Urinary bladder (tissue), 4 donors: Measurements from ENCODE around the gene LRRC74A. TPM values are rescaled to one million over a fixed set of nuclear protein-coding genes. Genes with fewer than 3 reads are reported as not detected.
A peak's percentile ranks its signal among the peaks of the same experiment; 100 is the strongest.
"Not testable (repeated sequence)": the region's sequence is repeated elsewhere in the genome, so short reads cannot be mapped to it uniquely, and the experiment has no call there.

Experiments used
- DNase-seq: peaks from one replicate; pipeline ENCODE4 v3.0.0-alpha.2; 2015; ENCODE audit errors: extremely low spot score
- H3K27ac ChIP-seq: one replicate; pipeline ENCODE4 v1.5.1; 2013; ENCODE audit warnings: low read depth, mild to moderate bottlenecking, moderate library complexity
- H3K36me3 ChIP-seq: one replicate; pipeline ENCODE4 v1.6.1; 2013; ENCODE audit warnings: mild to moderate bottlenecking, moderate library complexity; ENCODE audit not compliant: insufficient read depth
- H3K4me1 ChIP-seq: one replicate; pipeline ENCODE4 v1.6.1; 2013; ENCODE audit warnings: mild to moderate bottlenecking, moderate library complexity; ENCODE audit not compliant: insufficient read depth
- H3K4me3 ChIP-seq: one replicate; pipeline ENCODE4 v1.5.1; 2013; ENCODE audit warnings: low read depth, low read length
- WGBS: extraction: QIAGEN DNeasy Blood & Tissue Kit; methylation state at CpG from one replicate; pipeline ENCODE4 v1.1.7; 2013; 5-methylcytosine and 5-hydroxymethylcytosine counted together
- polyA plus RNA-seq: library from polyadenylated mRNA; stranded (reverse); fragments of 200-250 nt; gene quantifications from one replicate; pipeline ENCODE4 v1.2.3, GENCODE V29; 2013
- total RNA-seq: library from RNA; depleted of rRNA; stranded (reverse); fragments of >200 nt; gene quantifications from one replicate; pipeline ENCODE4 v1.2.3, GENCODE V29; 2014
- donor health status: healthy with polysubstance abuse.
- donor health status: healthy.

Gene LRRC74A
- total and polyA plus RNA-seq, 2 donors: not detected

DNA sequence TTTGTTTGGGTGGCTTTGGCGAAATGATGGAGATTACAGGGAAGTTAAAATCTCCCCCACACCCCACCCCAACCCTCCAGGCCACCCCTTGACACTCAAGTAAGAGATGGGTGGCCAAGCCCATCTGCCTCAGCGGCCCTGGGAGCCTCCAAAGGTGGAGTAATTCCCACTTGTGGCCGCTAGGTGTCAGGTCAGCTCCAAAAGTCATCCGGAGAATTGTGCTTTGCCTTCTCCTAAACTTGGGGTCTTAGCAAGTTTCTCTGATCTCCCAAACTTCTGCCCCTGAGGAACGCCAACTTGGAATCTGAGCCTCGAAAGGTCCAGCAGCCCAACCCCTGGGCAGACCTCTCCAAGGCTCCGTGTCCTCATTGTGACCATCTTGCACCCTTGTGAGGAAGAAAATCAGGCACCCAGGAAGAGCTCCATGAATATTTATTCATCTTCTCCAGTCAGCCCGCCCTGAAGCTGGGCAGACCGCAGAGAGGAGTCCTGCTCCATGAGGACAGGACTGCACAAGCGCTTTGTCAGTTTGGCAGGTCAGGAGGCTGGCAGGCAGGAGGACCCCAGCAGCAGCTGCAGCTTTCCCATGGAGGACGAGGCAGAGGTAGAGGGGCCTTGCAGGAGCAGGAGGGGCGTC is 46.7 kb downstream of the LRRC74A start:
- no peak overlapping the region for H3K27ac ChIP-seq
- H3K4me3 ChIP-seq: no peak overlapping the region
- no peaks in the 10 kb centered on the region for H3K4me1 ChIP-seq
- no peak for DNase-seq
- WGBS: 31% methylated on average over 12 of the region's 12 CpGs
- H3K36me3 ChIP-seq: no peaks in the 10 kb centered on the region

GRCh38 chr14:76874734-76875133 is 48.5 kb downstream of the LRRC74A start:
- Histone ChIP-seq H3K4me3 (no peak overlapping the region), H3K27ac (no peak overlapping the region), H3K4me1 (no peaks in the 10 kb centered on the region), H3K36me3 (no peaks in the 10 kb centered on the region)
- DNase-seq: no peak
- 84% methylated on average over 8 of the region's 8 CpGs for WGBS

- WGBS: 55% methylated on average over 3 of the region's 3 CpGs
- peak; percentile 31 for DNase-seq
- Histone ChIP-seq H3K4me1 (no peaks in the 10 kb centered on the region), H3K4me3 (no peak overlapping the region), H3K27ac (no peak overlapping the region), H3K36me3 (no peaks in the 10 kb centered on the region)
Observed at GRCh38 chr14:76876076-76876475, 49.9 kb downstream of the LRRC74A start.

DNA sequence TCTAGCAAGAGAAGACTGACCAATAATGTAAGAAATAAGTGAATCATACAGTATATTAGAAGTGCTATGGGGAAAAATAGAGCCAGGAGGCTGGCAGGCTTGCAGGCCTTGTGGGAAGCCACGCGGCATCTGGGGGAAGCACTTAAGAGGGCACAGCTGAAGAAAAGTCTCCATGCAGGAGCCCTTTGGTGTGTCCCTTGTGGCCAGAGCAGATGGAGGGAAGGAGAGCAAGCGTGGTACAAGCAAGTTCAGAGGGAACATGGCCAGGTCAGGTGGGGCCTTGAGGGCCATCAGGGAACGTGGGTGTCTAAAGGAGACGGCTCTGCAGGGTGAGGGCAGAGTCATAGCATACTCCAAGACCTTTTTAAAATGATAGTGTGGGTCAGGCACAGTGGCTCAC is 51.7 kb downstream of the LRRC74A start:
- no peak for DNase-seq
- H3K4me3 ChIP-seq: no peak overlapping the region
- no peaks in the 10 kb centered on the region for H3K4me1 ChIP-seq
- no peaks in the 10 kb centered on the region for H3K36me3 ChIP-seq
- WGBS: 93% methylated on average over 5 of the region's 5 CpGs
- no peak overlapping the region for H3K27ac ChIP-seq

- no peak overlapping the region for H3K4me3 ChIP-seq
- 88% methylated on average over 4 of the region's 4 CpGs for WGBS
- no peaks in the 10 kb centered on the region for H3K4me1 ChIP-seq
- no peak overlapping the region for H3K27ac ChIP-seq
- no peaks in the 10 kb centered on the region for H3K36me3 ChIP-seq
- no peak for DNase-seq
Observed at GRCh38 chr14:76880449-76880848, 54.2 kb downstream of the LRRC74A start.

DNA sequence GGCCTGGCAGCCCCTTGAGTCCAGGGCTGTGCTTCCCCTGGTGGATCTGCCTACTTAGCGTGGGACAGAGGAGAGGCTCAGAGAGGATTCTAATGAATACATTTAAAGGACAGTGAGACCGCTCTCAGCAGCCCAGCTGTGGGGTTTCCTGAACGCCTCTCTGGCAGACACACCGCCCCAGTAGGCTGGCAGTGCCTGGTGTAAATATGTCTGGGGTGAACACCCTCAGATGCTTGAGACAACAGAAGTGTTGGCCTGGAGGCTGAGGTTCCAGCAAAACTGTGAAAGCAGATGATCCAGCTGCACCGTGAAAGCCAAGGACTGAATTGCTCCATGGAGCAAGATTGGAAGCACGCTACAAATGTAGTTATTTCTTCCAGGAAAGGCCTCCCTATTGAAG is 55.1 kb downstream of the LRRC74A start:
- DNase-seq: no peak
- Histone ChIP-seq H3K36me3 (no peaks in the 10 kb centered on the region), H3K27ac (no peak overlapping the region), H3K4me3 (no peak overlapping the region), H3K4me1 (no peaks in the 10 kb centered on the region)
- WGBS: 82% methylated on average over 6 of the region's 6 CpGs

DNA sequence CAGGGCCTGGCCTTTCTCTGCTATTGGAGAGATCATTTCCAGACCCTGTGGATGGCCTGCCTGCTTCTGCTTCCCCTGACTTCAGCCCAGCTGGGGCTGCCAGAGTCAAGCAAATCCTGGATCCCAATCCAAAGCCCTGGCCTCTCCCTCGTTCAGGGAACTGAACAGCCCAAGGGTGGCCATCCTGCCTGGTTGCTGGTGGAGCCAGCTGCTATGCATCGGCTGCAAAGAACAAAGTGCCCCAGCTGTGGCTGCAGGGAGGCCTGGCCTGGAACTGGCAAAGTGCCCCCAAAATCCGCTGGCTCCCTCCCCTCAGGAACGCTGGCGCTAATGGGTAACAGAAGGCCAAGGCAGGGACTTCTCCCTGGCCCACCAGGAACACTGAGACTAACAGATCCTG is 56.4 kb downstream of the LRRC74A start:
- DNase-seq: no peak
- 71% methylated on average over 5 of the region's 5 CpGs for WGBS
- H3K4me1 ChIP-seq: no peaks in the 10 kb centered on the region
- H3K36me3 ChIP-seq: no peaks in the 10 kb centered on the region
- H3K27ac ChIP-seq: no peak overlapping the region
- H3K4me3 ChIP-seq: no peak overlapping the region

GRCh38 chr14:76883447-76883846 is 57.2 kb downstream of the LRRC74A start:
- no peak overlapping the region for H3K4me3 ChIP-seq
- no peaks in the 10 kb centered on the region for H3K4me1 ChIP-seq
- WGBS: 84% methylated on average over 6 of the region's 6 CpGs
- no peak overlapping the region for H3K27ac ChIP-seq
- no peak for DNase-seq
- no peaks in the 10 kb centered on the region for H3K36me3 ChIP-seq

DNA sequence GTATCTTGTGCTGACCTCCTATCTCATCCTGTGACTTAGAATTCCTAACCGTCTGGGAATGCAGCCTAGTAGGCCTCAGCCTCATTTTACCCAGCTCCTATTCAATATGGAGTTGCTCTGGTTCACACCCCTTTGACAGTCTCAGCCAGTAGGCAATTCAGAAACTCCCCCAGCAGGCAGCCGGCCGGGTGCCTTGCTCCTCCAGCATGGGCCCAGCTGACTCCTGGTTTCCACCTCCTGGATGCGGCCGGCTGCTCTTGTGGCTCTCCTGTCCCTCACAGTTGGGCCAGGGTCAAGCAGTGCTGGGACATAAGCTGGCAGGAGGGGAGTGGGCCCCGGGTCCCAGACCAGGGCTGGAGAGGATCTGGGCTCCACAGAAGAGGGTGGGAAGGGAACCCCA is 58.2 kb downstream of the LRRC74A start:
- H3K4me1 ChIP-seq: no peaks in the 10 kb centered on the region
- no peak overlapping the region for H3K4me3 ChIP-seq
- WGBS: 88% methylated on average over 6 of the region's 6 CpGs
- no peak for DNase-seq
- no peak overlapping the region for H3K27ac ChIP-seq
- no peaks in the 10 kb centered on the region for H3K36me3 ChIP-seq

DNA sequence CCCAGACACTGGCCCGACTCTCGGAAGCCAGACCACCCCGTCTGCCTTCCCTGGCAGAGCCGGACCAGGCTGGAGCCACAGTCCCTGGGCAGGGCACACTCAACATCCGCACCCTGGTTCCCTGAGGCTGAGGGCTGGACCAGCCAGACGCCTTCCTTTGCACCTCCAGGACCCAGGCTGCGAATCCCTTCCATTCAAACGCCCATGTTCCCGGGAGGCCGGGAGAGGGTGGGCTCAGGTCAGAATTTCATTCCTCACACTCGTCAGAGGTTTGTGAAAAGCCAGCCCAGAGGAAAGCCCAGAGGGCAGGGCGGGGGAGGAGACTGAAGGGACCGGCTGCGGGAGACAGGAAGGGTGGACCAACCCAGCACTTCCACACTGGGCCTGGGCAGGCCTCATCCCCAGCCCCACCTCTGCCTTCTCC is 58.7 kb downstream of the LRRC74A start:
- DNase-seq: no peak
- Histone ChIP-seq H3K4me1 (no peaks in the 10 kb centered on the region), H3K4me3 (no peak overlapping the region), H3K36me3 (no peaks in the 10 kb centered on the region), H3K27ac (no peak overlapping the region)
- 59% methylated on average over 14 of the region's 14 CpGs for WGBS

DNA sequence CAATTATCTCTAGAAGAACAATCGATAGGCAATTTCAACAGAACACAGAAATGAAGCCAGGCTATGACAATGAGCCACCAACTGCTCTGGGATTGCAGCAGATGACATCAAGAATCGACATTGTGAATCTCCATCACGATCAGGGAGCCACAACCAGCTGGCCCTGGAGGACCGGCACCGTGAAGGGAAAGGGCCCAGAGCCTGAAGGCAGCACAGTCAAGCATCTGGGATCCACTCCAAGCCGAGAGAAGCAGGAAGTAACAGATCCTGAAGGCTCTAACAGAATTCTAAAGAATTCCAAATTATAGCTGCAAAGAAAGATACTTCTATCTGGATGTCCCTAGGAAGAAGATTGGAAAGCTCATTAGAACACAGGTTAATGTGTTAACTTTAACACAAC is 61.0 kb downstream of the LRRC74A start:
- no peaks in the 10 kb centered on the region for H3K4me1 ChIP-seq
- H3K4me3 ChIP-seq: no peak overlapping the region
- no peak overlapping the region for H3K27ac ChIP-seq
- DNase-seq: no peak
- 37% methylated on average over 6 of the region's 6 CpGs for WGBS
- no peaks in the 10 kb centered on the region for H3K36me3 ChIP-seq

GRCh38 chr14:76891391-76891790 is 65.2 kb downstream of the LRRC74A start:
- Histone ChIP-seq H3K27ac (no peak overlapping the region), H3K36me3 (no peaks in the 10 kb centered on the region), H3K4me3 (no peak overlapping the region), H3K4me1 (no peaks in the 10 kb centered on the region)
- WGBS: 62% methylated on average over 1 of the region's 1 CpG
- no peak for DNase-seq

- H3K36me3 ChIP-seq: no peaks in the 10 kb centered on the region
- H3K27ac ChIP-seq: no peak overlapping the region
- 89% methylated on average over 5 of the region's 5 CpGs for WGBS
- no peak overlapping the region for H3K4me3 ChIP-seq
- H3K4me1 ChIP-seq: no peaks in the 10 kb centered on the region
- DNase-seq: no peak
Observed at GRCh38 chr14:76894308-76894707, 68.1 kb downstream of the LRRC74A start.

GRCh38 chr14:76898006-76898405 is 71.8 kb downstream of the LRRC74A start:
- not testable (repeated sequence) for H3K27ac ChIP-seq, H3K36me3 ChIP-seq, H3K4me3 ChIP-seq, H3K4me1 ChIP-seq, DNase-seq
- 96% methylated on average over 37 of the region's 37 CpGs for WGBS

- WGBS: 35% methylated on average over 4 of the region's 4 CpGs
- H3K4me1 ChIP-seq: no peaks in the 10 kb centered on the region
- H3K4me3 ChIP-seq: no peak overlapping the region
- no peak for DNase-seq
- no peak overlapping the region for H3K27ac ChIP-seq
- H3K36me3 ChIP-seq: no peaks in the 10 kb centered on the region
Observed at GRCh38 chr14:76900682-76901081, 74.5 kb downstream of the LRRC74A start.
